Stimulated activated CD8-positive, alpha-beta memory T cell treated with anti-CD3 and anti-CD28 coated beads, Interleukin-15, amount 100 ng/mL, for 24 hours (primary cell): ENCODE data around the gene TCL1B.
"Not testable (repeated sequence)": the region's sequence is repeated elsewhere in the genome, so short reads cannot be mapped to it uniquely, and the experiment has no call there.

Experiments
- DNase-seq: peaks from one replicate; pipeline ENCODE4 v3.0.0-alpha.2; 2020; ENCODE audit warnings: low read depth

TCL1B gene

DNA sequence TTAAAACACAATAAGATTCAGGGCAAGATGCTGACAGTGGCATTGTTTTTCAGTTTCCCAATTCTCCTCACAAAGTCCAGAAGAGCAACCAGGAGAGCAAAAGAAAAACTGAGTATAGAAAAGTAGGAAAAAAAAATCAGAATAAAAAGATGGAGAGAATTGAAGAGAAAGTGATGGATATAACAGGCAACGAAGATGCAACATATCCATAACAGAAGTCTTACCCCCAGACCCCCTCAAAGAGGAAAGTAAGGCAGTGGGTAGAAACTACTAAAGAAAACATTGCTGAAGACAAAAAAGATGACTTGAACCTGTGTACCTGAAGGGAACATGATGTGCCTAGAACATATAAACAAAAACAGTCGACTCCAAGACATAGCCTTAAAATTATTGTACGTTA, 17.1 kb downstream of the TCL1B start:
- DNase-seq = no peak

DNA sequence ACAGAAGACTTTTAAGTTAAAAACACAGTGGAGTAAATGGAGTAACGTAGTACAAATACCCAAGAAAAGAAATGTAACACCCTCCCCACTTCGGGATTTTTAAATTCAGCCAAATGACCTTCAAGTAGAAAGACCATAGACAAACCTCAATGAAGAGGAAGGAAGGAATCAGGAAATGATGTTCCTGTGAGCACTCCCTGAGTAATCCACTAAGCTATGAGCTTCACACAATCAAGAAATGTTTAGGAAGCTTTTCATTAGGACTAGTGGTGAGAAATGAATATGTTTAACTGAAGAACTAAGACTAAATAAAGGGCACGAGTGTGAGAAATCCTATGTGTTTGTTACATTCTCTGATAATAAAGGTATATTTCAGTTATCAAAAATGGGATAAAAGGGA, 17.6 kb downstream of the TCL1B start:
- no peak for DNase-seq

DNA sequence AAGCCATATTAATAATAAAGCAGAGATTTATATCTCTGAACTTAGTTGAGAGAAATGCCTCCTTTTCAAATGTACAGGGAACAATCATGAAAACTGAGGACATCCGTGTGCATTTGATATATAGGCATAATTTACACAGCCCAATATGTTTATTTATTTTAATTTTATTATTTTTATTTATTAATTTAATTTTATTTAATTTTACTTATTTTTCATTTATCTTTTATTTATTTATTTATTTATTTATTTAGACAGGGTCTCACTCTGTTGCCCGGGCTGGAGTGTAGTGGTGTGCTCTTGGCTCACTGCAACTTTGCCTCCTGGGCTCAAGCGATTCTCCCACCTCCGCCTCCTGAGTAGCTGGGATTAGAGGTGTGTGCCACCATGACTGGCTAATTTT, 19.3 kb downstream of the TCL1B start:
- DNase-seq = no peak

DNA sequence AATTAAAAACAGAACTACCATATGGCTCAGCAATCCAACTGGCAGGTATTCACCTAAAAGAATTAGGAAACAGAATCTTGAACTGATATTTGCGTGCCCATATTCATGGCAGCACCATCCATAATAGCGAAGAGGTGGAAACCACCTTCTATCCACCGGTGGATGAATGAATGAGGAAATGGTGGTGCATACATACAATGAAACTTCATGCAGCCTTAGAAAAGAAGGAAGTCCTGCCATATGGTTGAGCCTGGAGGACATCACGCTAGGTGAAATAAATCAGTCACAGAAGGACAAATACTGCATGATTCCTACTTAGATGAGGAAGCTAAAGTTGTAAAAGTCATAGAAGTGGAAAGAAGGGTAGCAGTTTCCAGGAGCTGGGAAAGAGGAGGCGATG, 21.1 kb downstream of the TCL1B start:
- DNase-seq = no peak

DNA sequence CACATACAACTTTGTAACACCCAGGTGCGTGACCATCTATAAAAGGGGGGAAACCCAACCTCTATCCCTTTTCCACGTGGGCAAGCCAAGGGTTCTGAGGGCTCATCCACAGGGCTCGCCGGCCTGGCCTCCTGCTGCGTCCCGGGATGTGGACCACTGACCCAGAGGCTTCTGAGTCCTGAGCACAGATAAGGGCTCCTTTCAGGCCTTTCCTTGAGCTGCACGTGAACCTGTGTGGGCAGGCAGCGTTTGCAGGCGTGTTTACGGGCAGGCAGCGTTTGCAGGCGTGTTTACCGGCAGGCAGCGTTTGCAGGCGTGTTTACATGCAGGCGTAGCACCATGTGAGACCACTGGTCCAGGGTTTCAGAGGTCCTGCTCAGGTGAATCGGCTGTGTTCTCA, 23.9 kb downstream of the TCL1B start:
- no peak for DNase-seq

DNA sequence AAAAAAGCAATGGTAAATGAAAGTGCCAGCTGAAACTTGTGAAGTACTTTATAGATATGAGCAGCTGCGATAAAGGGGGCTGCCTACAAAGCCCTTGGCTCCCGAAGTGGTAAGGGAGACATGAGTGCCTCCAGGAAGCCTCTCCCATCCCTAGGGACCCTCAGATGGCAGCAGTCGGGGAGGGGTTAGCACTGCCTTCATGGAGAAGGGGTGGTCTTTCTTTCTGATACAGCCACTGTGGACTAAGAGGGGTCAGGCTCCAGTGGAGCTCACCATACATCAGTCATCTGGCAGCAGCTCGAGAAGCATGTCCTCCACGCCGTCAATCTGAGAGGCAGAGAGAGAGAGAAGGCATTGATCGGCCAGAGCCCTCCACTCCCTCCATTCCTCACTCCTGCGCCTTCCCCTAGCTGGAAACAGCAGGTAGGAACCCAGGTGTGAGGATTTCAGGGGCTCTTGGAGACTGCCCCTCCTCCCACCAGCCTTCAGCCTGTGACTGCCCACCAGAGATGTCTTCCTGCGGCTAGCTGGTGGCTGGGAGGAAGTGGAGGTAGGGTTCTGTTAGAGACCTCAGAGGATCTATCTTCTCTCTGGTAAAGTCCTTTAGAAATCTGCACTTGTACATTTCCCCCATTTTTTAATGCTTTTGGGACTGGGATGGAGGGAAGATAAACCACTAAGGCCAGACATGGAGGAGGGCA, 25.4 kb downstream of the TCL1B start:
- DNase-seq = no peak

DNA sequence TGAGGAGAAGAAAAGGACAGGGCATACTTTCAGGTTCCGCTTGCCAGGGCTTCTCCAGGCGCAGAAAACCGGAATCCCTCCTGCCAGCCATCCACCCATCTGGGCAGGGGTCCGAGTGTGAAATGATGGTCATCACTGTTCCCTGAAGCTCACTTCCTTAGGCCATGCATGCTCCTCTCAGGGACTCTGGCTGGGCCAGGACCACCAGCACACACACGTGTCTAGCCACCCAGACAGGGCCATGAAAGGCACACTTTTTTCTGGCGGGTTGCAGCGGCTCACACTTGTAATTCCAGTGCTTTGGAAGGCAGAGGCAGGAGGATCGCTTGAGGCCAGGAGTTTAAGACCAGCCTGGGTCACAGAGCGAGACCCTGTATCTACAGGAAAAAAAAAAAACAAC, 26.2 kb downstream of the TCL1B start:
- DNase-seq = no peak

DNA sequence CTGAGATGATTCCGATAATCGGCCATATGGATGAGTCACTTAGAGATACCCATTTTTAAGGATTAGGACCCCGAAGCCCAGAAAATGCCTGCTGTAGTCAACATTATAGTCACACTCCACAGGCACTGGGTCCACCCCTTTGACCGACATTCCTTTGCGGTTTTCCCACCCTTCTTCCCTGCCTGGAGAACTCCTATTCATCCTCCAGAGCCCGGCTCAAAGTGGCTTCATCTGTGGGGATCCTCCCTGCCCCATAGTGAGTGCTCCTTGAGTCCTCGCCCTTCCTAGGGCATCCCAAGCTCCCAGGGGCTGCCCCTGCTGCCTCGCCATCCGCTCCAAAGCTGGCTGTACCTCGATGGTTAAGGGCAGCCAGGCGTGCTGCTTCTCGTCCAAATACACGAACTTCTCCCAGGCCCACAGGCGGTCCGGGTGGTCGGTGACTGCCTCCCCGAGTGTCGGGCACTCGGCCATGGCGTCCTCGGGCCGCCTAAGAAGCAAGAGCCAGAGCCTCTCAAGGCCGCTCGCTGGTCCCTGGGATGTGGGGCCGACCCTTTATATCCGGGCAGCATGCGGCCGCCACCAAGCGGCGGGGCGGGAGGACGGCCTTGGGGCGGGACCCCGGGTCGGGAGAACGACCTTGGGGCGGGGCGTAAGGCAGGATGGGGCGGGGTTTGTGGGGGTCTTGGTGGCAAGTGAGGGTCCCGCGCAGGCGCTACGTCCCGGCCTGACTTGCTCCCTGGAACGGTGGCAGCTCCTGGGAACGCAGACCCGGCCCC, 27.6 kb downstream of the TCL1B start, which contains the start of gene TCL1A:
TCL1A (minus strand) TSS at position 530 of the 776 bp plus-strand sequence; CDS start at position 471, 59 bp downstream.
- DNase-seq = no peak

DNA sequence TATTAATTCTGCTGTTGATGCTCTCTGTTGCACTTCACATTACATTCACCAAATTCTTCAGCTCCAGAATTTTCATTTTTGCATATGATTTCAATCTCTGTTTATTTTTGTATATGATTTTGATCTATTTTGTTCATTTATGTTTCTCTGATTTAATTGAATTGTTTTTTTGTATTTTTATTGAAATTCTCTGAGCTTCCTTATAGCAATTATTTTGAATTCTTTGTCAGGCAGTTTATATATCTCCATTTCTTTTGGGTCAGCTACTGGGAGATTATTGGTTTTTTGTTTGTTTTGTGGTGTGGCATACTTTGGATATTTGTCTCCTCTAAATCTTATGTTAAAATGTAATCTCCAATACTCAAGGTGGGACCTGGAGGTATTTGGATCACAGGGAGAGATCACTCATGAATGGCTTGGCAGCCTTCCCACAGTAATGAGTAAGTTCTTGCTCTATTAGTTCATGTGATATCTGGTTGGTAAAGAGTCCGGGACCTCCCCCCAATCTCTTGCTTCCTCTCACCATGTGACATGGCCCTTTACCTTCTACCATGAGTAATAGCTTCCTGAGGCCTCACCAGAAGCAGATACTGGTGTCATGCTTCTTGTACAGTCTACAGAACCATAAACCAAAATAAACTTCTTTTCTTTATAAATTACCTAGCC, 36.4 kb downstream of the TCL1B start:
- no peak for DNase-seq

DNA sequence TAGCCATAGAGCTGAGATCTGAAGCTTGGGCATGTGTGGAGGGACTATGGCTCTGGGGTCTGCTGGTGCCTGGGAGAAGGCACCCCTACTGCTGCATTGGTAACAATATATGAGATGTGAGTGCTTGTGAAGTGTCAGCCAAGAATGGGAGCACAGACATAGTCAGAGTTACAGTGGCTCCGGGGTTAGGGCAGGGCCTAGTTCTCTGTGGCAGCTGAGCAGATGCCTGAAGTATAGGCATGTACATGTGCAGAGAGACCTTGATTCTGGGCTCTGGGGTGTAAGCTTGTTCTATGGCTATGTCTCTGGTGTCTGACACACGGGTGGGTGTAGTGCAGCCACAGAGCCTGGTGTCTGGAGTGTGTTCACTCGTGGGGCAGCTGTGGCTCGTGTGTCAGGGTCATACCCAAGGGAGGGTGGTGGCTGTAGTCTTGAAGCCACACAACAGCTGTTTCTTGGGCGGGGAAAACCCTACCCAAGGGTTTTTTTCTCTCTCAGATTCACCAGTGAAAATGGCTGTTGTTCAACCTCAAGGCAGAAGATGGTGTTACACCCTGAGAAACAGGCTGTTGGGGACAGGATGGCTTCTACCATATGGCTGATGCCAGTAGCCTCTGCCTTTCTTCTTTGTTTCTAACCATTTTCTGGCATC, 39.6 kb downstream of the TCL1B start:
- DNase-seq = no peak

DNA sequence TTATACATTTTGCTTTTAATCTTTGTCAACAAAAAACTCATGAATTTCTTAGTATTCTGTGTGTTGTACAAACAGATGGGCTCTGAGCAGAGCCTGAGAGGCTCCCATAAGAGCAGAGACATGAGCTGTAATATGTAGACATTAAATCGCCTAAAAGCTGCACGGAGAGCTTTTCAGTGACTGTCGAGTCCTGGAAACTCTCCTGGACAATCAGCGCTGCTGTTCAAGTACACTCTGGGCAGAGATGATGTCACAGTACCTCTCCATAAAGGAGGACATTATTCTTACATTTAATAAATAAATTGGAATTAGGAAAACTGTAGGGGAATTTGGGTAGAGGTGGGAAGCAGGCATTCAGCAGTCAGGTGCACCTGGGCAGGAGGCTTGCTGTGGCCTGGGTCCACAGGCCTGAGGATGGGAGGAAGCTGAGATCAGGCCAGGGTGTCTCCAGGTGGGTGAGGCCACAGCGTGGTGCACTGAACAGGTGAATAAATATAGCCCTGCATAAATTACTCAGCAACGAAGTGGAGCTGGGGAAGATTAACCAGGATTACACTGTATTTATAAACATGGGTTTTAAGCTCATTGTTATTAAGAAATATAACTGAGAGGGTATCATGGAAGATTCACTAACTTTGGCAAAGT, 41.0 kb downstream of the TCL1B start:
- DNase-seq = no peak

DNA sequence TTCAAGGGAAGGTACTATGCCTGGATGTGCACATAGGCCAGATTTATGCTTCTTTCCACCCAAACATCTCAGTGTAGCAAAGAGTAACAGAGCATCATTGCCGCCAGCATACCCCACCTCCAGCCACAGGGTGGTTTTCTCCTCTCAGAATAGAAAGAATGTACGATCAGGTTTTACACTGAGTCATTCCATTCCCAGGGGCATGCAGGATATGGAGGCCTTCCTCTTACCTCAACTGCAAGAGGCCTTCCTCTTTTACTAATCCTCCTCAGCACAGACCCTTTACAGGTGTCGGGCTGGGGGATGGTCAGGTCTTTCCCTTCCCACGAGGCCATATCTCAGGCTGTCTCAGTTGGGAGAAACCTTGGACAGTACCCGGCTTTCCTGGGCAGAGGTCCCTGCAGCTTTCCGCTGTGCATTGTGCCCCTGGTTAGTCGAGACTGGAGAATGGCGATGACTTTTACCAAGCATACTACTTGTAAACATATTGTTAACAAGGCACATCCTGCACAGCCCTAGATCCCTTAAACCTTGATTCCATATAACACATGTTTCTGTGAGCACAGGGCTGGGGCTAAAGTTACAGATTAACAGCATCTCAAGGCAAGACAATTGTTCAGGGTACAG, 43.3 kb downstream of the TCL1B start:
- not testable (repeated sequence) for DNase-seq

DNA sequence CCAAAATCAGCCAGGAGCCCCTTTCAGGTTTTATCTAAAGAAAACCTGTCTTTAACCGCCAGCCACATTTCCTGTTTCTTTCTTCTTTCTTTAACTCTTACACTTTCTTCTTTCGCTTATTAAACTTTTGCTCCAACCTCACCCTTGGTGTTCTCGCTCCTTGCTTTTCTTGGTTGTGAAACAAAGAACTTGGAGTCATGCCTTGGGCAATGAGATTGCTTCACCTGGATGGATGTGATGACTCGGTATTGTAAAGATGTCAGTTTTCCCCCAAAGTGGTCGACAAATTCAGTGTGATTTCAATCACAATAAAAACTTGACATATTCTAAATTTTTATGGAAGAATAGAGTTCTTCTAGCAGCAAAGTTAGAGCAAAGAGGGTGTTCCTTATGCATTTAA, 43.9 kb downstream of the TCL1B start:
- DNase-seq = no peak

DNA sequence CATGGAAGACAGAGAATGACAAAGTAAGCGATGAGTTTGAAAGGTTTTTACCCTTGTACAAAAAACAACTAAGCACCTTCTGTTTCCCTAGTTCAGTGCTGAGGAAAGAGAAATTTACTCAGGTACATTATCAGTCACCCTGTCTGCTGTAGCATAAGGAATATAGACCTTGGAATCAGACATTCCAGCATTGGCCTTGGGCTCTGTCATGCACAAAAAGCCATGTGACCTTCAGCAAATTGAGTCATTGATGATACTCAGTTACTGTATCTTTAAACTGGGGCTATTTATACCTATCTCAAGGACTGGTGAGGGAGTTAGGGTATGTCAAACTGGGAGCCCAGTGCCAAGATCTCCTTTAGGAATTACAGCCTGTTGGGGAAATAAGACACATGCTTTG, 47.0 kb downstream of the TCL1B start:
- no peak for DNase-seq

DNA sequence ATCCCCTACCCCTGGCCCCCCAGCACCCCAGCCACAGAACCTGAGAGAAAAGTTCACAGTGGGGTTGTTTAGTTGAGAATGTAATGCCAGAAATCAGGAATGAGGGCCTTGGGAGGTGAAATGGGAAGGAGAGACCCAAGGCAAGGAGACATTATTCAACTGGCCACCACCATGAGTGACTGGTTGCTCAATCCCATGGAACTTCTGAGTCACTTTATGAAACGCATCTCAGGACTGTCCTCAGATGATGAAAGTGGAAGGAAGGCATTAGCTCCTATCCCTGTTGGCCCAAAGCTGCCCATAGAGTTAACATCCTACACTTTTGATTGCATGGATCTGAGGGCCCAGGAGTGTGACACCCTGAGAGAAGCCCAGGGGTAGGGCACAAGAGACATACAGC, 53.1 kb downstream of the TCL1B start:
- DNase-seq = no peak

DNA sequence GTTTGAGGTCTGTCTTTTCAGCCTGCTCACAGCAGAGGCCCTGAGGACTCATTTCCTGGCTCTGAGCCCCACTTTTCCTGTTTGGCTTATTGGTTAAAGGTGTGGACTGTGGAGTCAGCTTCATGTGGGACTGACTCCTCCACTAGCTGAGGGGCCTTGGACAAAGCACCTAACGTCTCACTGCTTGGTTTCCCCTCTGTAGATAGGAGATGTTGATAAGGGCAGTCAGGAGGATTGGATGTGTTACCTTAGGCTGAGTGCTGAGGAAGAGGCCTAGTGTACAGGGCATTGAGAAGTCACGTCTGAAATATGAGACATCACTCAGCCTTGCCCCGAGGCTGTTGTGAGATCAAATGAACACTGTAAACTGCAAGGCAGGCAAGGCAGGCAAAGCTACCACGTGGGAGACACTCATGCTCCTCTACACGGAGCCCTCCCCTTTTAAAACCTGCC, 54.8 kb downstream of the TCL1B start:
- DNase-seq = no peak

DNA sequence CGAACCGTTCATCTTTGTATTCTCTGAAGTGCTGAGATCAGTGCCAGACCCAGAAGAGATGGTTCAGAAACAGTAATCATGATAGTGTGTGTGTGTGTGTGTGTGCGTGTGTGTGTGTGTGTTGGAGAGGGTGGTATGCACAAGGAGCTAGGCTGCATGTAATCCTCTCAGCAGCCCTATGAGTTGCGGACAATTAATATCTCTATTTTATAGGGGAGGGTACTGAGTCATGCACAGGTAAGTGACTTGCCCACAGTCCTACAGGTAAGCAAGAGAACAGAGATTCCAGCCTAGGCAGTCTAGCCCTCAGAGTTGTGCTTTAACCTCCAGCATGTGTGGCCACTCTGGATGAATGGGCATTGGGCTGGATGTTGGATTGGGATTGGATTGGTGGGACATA, 55.6 kb downstream of the TCL1B start:
- DNase-seq = no peak
